GM12878 (cell line): ENCODE data around the gene PCCA. TPM values are rescaled to one million over a fixed set of nuclear protein-coding genes. Genes with fewer than 3 reads are reported as not detected.

Experiments used
- ATAC-seq: fragments of 200-7000 bp; cut with Tn5 transposase; 3 replicates; pipeline ENCODE4 v1.9.1; 2020; ENCODE audit warnings: mild to moderate bottlenecking, moderate library complexity
- BruUV-seq: library from RNA; stranded (reverse); fragments of 400-500 nt; replicated peaks from 2 replicates; lab custom pipeline; 2021; lab: Mats Ljungman, UMichigan
- CTCF ChIA-PET: fragments of 300-600 bp; sonication (Branson Sonifier 250); formaldehyde crosslinking; extraction: SDS; loops from one replicate; lab custom pipeline; 2021; ENCODE audit warnings: inconsistent platforms; lab: Yijun Ruan, JAX
- POLR2A ChIA-PET: fragments of 350-600 bp; formaldehyde crosslinking; extraction: SDS; loops from one replicate; lab custom pipeline; 2021; ENCODE audit warnings: inconsistent platforms; lab: Charles Lee
- RAD21 ChIA-PET: fragments of 300-600 bp; sonication (Branson Sonifier 250); formaldehyde crosslinking; loops from one replicate; lab custom pipeline; 2023; ENCODE audit warnings: antibody characterized with exemption; ENCODE audit not compliant: unreplicated experiment; lab: Charles Lee
- SMC1A ChIA-PET: fragments of 300-600 bp; sonication (Branson Sonifier 250); formaldehyde crosslinking; loops from one replicate; lab custom pipeline; 2023; ENCODE audit not compliant: unreplicated experiment, uncharacterized antibody; lab: Charles Lee
- DNase-seq: peaks from one replicate; pipeline ENCODE4 v3.0.0-alpha.2; 2011; ENCODE audit warnings: low read depth, low spot score
- FAIRE-seq: peaks from 3 replicates; lab custom pipeline; 2011; peaks lifted over from hg19 to GRCh38; lab: Jason Lieb, UNC
- H2AFZ ChIP-seq: 2 replicates; pipeline ENCODE4 v1.6.0; 2011; ENCODE audit warnings: low read depth, low read length, control low read depth; ENCODE audit not compliant: control insufficient read depth
- H3K27ac ChIP-seq: 2 replicates; pipeline ENCODE4 v1.5.1; 2011; ENCODE audit warnings: control low read depth; ENCODE audit not compliant: control insufficient read depth, insufficient read depth
- H3K27me3 ChIP-seq, 2 experiments: replicated peaks in 1 of 2; 2 replicates each; pipeline versions ENCODE4 v1.6.0 to v1.6.1; 2011; ENCODE audit warnings: low read length in 1 of 2; ENCODE audit not compliant: control insufficient read depth in 2 of 2, insufficient read depth in 2 of 2
- H3K36me3 ChIP-seq, 2 experiments: 2 replicates each; pipeline ENCODE4 v1.5.1; 2011; ENCODE audit warnings: low read length in 1 of 2; ENCODE audit not compliant: control insufficient read depth in 2 of 2, insufficient read depth in 2 of 2
- H3K4me1 ChIP-seq: 2 replicates; pipeline ENCODE4 v1.6.1; 2011; ENCODE audit warnings: mild to moderate bottlenecking, low read length, moderate library complexity, mixed read lengths; ENCODE audit not compliant: control insufficient read depth, insufficient read depth
- H3K4me2 ChIP-seq: 2 replicates; pipeline ENCODE4 v1.6.0; 2011; ENCODE audit warnings: control low read depth; ENCODE audit not compliant: control insufficient read depth, insufficient read depth
- H3K4me3 ChIP-seq: fragments of 200-600 bp; sonication (generic); 2 replicates; pipeline ENCODE4 v1.5.1; 2016
- H3K79me2 ChIP-seq: 2 replicates; pipeline ENCODE4 v1.6.0; 2011; ENCODE audit warnings: low read length; ENCODE audit not compliant: control insufficient read depth, insufficient read depth
- H3K9ac ChIP-seq: 2 replicates; pipeline ENCODE4 v1.8.0; 2011; ENCODE audit warnings: low read length, control low read depth, mixed read lengths; ENCODE audit not compliant: control insufficient read depth, insufficient read depth
- H3K9me3 ChIP-seq: replicated peaks from 3 replicates; pipeline ENCODE4 v1.5.1; 2011; ENCODE audit warnings: mild to moderate bottlenecking, low read length; ENCODE audit not compliant: control insufficient read depth, insufficient read depth
- H4K20me1 ChIP-seq: 2 replicates; pipeline ENCODE4 v1.6.0; 2011; ENCODE audit not compliant: control insufficient read depth, insufficient read depth
- BCL3 ChIP-seq: IDR thresholded peaks from 2 replicates; pipeline ENCODE4 v1.6.1; 2011; ENCODE audit warnings: borderline replicate concordance, low read depth, mild to moderate bottlenecking, moderate library complexity, low read length; ENCODE audit not compliant: insufficient read depth, poor library complexity, severe bottlenecking
- EZH2 ChIP-seq: IDR thresholded peaks from 2 replicates; pipeline ENCODE4 v1.6.1; 2012; ENCODE audit warnings: low read depth, mild to moderate bottlenecking, control low read depth, inconsistent platforms, low read length, borderline replicate concordance; ENCODE audit not compliant: control insufficient read depth
- JUNB ChIP-seq: IDR thresholded peaks from 2 replicates; pipeline ENCODE4 v1.6.1; 2016; ENCODE audit warnings: antibody characterized with exemption, mild to moderate bottlenecking
- POLR2AphosphoS2 ChIP-seq: IDR thresholded peaks from 2 replicates; pipeline ENCODE4 v1.6.1; 2011; ENCODE audit warnings: low read depth, mild to moderate bottlenecking, low read length, improper control_type of control experiment, moderate library complexity
- RB1 ChIP-seq: fragments of 450-650 bp; formaldehyde crosslinking; IDR thresholded peaks from 2 replicates; pipeline ENCODE4 v1.6.1; 2017; ENCODE audit warnings: mild to moderate bottlenecking, borderline replicate concordance
- RELB ChIP-seq: fragments of 450-650 bp; IDR thresholded peaks from 2 replicates; pipeline ENCODE4 v1.6.1; 2017; ENCODE audit warnings: low read depth, mild to moderate bottlenecking, moderate library complexity
- SPI1 ChIP-seq: IDR thresholded peaks from 2 replicates; pipeline ENCODE4 v1.6.1; 2011; ENCODE audit warnings: low read depth, mild to moderate bottlenecking, low read length, moderate library complexity, borderline replicate concordance; ENCODE audit not compliant: insufficient read depth
- SREBF1 ChIP-seq: IDR thresholded peaks from 2 replicates; pipeline ENCODE4 v1.6.1; 2012; ENCODE audit warnings: mild to moderate bottlenecking, low read length
- TCF12 ChIP-seq: IDR thresholded peaks from 2 replicates; pipeline ENCODE4 v1.6.1; 2011; ENCODE audit warnings: low read depth, mild to moderate bottlenecking, low read length
- ZNF384 ChIP-seq: IDR thresholded peaks from 2 replicates; pipeline ENCODE4 v1.6.1; 2012; ENCODE audit warnings: low read depth, mild to moderate bottlenecking, low read length, improper control_type of control experiment, borderline replicate concordance
- ZSCAN29 ChIP-seq: fragments of 450-650 bp; IDR thresholded peaks from 2 replicates; pipeline ENCODE4 v1.6.1; 2017; ENCODE audit warnings: mild to moderate bottlenecking, moderate library complexity
- WGBS: methylation state at CpG from one replicate; pipeline ENCODE4 v1.1.6; 2016; ENCODE audit warnings: low lambda C conversion rate; ENCODE audit not compliant: insufficient replicate concordance, insufficient coverage; ENCODE audit errors: missing lambda C conversion rate; 5-methylcytosine and 5-hydroxymethylcytosine counted together
- in situ Hi-C: fragments of 300-500 bp; cut with MboI; formaldehyde crosslinking; loops from 9 replicates; pipeline ENCODE4 v1.14.3; 2018; ENCODE audit warnings: mixed read lengths
- intact Hi-C: fragments of 100-400 bp; cut with micrococcal nuclease; formaldehyde crosslinking; loops from one replicate; pipeline ENCODE4 v1.14.2; 2022; ENCODE audit not compliant: unreplicated experiment
- polyA plus RNA-seq, 11 experiments: library from polyadenylated mRNA; depleted of rRNA in 4 of 11; unstranded in 6 of 11; stranded (reverse) in 5 of 11; fragments of >200 nt; fragmentation: Nextera tagmentation in 4 of 11; fragmentation: Illumina TruSeq in 1 of 11; extraction: Ambion mirVana in 4 of 11; extraction: Trizol in 1 of 11; gene quantifications; 1 replicate in 1 of 11; 2 replicates in 10 of 11; pipeline versions ENCODE4 v1.2.1 to v1.2.3, GENCODE V29; 2011 to 2016; ENCODE audit warnings: inconsistent platforms in 2 of 11, missing spikeins in 2 of 11, low read depth in 1 of 11
- total RNA-seq, 4 experiments: library from RNA; depleted of rRNA in 3 of 4; stranded (reverse); fragments of >200 nt in 3 of 4; fragmentation: Illumina TruSeq in 1 of 4; extraction: Trizol in 1 of 4; gene quantifications; 2 replicates each; pipeline versions ENCODE4 v1.2.1 to v1.2.3, GENCODE V29; 2013 to 2021
- TF ChIP-seq, protein P1 (sequence below): IDR thresholded peaks from 2 replicates; pipeline ENCODE4 v1.6.1; 2011; ENCODE audit warnings: mild to moderate bottlenecking, low read depth, low read length, moderate library complexity; ENCODE audit not compliant: insufficient replicate concordance

PCCA gene
- total and polyA plus RNA-seq, 10 of the 15 experiments (the other 5 are each of a cell fraction or from before 2014, with no cell fraction given), result 5.9 to 18.2 (median 12.4) TPM

DNA sequence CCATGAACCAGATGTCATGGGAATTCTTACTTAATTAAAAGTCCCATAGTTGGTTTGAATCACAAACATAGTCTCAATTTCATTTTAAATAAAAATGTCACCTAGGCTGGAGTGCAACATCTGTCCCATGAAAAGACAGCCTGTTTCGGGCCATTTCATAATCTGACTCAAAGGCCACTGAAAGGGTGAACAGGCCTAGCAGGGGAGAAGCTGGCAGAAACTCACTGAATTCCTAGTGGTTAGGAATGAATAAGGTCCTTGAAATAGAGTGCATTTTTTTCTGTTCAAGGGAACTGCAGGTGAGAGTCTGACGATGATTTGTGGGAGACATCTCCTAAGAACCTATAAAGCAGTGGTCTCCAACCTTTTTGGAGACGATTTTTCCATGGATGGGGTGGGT, 44.0 kb upstream of the PCCA start:
- no peak overlapping the region for H3K9ac ChIP-seq
- TF ChIP-seq, protein P1, sequence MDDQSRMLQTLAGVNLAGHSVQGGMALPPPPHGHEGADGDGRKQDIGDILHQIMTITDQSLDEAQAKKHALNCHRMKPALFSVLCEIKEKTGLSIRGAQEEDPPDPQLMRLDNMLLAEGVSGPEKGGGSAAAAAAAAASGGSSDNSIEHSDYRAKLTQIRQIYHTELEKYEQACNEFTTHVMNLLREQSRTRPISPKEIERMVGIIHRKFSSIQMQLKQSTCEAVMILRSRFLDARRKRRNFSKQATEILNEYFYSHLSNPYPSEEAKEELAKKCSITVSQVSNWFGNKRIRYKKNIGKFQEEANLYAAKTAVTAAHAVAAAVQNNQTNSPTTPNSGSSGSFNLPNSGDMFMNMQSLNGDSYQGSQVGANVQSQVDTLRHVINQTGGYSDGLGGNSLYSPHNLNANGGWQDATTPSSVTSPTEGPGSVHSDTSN, result no peak
- TF ChIP-seq ZNF384 (no peak), RB1 (no peak)
- TF ChIP-seq, all 136 proteins: peak for 0
- intact Hi-C loops, result loop anchor here (10.0 kb wide), 1 partner anchor 470 kb away; no protein-coding TSS in a partner anchor
- Histone ChIP-seq H3K4me1 (no peaks in the 10 kb centered on the region), H3K27ac (no peak overlapping the region), H4K20me1 (no peaks in the 10 kb centered on the region), H3K36me3 (no peaks in the 10 kb centered on the region), H3K79me2 (no peaks in the 10 kb centered on the region), H3K27me3 (no peaks in the 10 kb centered on the region), H3K9me3 (no peaks in the 10 kb centered on the region), H3K4me2 (no peak overlapping the region), H3K4me3 (no peak overlapping the region), H2AFZ (no peak overlapping the region)
- ChIA-PET CTCF (no interaction called here), SMC1A (no interaction called here), RAD21 (no interaction called here), POLR2A (interaction anchor here (0.6 kb wide), 1 partner anchor 314 kb away, joined by 4 read pairs; no protein-coding TSS in a partner anchor)
- no TSS peak for BruUV-seq
- FAIRE-seq, result no peak
- WGBS, result 36% methylated on average over 3 of the region's 3 CpGs
- in situ Hi-C loops, result no loop called here
- no peak for DNase-seq
- no peak for ATAC-seq

- no peaks in the 10 kb centered on the region for H3K9me3 ChIP-seq
- SMC1A ChIA-PET, result no interaction called here
- FAIRE-seq, result no peak
- no peaks in the 10 kb centered on the region for H3K4me1 ChIP-seq
- H2AFZ ChIP-seq, result no peak overlapping the region
- H3K79me2 ChIP-seq, result no peaks in the 10 kb centered on the region
- intact Hi-C loops, result loop anchor here (10.0 kb wide), 1 partner anchor 469 kb away; no protein-coding TSS in a partner anchor
- no peak overlapping the region for H3K4me3 ChIP-seq
- H3K27ac ChIP-seq, result no peak overlapping the region
- no peaks in the 10 kb centered on the region for H3K27me3 ChIP-seq
- H3K9ac ChIP-seq, result no peak overlapping the region
- 61% methylated on average over 3 of the region's 3 CpGs for WGBS
- no TSS peak for BruUV-seq
- DNase-seq, result no peak
- RAD21 ChIA-PET, result no interaction called here
- no peaks in the 10 kb centered on the region for H3K36me3 ChIP-seq
- H4K20me1 ChIP-seq, result no peaks in the 10 kb centered on the region
- in situ Hi-C loops, result no loop called here
- CTCF ChIA-PET, result no interaction called here
- POLR2A ChIA-PET, result interaction anchor here (0.6 kb wide), 1 partner anchor 314 kb away, joined by 4 read pairs; no protein-coding TSS in a partner anchor
- ATAC-seq, result no peak
- H3K4me2 ChIP-seq, result no peak overlapping the region
- TF ChIP-seq BCL3, result no peak
- no peak for TF ChIP-seq SPI1
- no peak for TF ChIP-seq TCF12
- TF ChIP-seq ZSCAN29, result no peak
- TF ChIP-seq POLR2AphosphoS2, result no peak
- no peak for TF ChIP-seq RELB
- no peak for TF ChIP-seq SREBF1
- TF ChIP-seq EZH2, result no peak
- no peak for TF ChIP-seq JUNB
- no peak for TF ChIP-seq RB1
These were observed 43.5 kb upstream of the PCCA start for GRCh38 chr13:100045355-100045754.
